COR-L47 (cell line): ENCODE data around the gene CDH4.

Source experiments
- DNase-seq: peaks from one replicate; lab custom pipeline; 2025; lab: John Stamatoyannopoulos, UW

The CDH4 gene

DNA sequence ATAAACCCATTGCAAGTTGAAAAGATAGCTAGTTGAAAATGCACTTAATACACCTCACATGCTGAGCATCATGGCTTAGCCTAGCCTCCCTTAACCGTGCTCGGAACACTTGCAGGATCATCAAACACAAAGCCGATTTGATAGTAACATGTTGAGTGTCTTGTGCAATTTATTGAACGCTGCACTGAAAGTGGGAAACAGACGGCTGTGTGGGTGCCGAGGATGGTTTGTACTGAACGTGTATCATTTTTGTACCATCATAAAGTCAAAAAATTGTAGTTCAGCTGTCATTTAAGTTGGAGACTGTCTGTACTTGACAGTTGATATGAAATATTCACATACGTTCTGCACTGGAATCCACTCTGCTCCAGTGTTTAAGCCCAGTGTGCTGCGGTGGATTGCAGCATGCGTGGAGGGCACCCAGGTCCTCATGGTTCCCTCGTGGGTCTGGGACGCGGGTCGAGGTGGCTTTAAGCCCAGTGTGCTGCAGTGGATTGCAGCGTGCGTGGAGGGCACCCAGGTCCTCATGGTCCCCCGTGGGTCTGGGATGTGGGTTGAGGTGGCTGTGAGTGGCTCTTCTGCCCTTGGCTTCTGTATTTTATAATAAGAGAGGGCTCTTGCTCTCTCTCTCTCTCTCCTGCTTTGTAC lies 77.0 kb downstream of the CDH4 start:
- no peak for DNase-seq

DNA sequence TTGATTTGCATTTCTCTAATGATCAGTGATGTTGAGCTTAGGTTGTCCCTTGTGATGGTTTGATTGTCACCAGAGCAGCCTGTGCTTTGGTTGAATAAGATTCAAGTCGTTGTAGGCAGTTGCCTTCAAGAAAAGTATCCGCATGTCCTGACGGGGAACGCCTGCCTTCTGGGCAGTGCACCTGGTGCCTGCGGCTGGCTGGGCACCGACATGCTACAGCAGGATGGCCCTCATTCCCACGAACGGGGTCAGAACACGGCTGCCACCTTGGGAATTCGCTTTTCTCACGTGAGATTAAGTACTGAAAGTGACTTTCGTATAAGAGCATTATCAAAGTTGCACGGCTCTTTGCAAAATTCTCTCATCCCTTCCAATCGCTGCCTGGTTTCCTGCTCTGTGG lies 78.4 kb downstream of the CDH4 start:
- no peak for DNase-seq

- no peak for DNase-seq
These were observed 79.5 kb downstream of the CDH4 start for GRCh38 chr20:61331543-61331942.

DNA sequence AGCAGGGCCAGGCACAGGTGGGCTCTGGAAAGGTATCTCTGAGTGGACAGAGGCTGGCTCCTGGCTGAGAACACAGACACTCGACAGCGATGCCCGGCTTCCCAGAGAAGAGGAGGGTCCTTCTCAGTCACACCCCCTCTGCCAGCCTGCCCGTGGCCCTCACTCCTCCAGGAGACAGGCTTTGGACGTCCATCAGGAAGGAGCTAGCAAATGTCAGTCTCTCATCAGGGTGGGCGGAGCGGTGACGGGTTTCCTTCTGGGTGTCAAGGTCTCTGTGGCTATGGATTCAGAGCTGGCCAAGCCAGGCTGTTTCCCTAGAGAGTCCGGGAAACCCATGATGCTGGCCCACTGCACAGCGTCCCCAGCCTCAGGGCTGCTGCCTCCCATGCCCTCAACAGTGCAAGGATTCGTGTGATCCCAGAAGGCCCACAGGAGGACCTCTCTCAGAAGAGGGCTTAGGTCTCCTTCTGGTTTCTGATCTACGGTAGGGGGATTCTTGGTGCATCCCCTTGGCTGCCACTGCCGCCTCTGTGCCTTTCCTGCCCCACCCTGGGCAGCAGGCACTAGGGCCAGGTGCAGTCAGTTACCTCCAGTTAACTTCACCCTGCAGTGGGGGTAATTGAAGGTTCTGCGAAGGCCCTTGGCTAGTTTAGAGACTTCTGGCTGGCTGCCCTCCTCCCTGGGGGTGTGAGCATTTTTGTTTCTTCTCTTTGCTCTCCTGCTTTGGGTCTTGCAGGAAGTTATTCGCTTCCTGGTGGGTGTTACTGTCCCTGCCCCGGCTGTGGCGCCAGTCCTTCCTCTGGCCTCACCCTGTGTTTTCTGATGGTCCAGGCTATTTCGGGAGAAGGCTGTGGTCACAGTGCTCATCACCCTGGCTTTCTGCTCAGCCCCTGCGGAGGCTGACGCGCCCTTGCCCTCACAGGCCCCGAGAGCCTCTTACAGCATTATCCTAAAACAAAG lies 80.2 kb downstream of the CDH4 start:
- no peak for DNase-seq

- DNase-seq, result no peak
These were observed 81.5 kb downstream of the CDH4 start for GRCh38 chr20:61333484-61334108.

- DNase-seq, result no peak
These were observed 88.1 kb downstream of the CDH4 start for GRCh38 chr20:61340157-61340556.

DNA sequence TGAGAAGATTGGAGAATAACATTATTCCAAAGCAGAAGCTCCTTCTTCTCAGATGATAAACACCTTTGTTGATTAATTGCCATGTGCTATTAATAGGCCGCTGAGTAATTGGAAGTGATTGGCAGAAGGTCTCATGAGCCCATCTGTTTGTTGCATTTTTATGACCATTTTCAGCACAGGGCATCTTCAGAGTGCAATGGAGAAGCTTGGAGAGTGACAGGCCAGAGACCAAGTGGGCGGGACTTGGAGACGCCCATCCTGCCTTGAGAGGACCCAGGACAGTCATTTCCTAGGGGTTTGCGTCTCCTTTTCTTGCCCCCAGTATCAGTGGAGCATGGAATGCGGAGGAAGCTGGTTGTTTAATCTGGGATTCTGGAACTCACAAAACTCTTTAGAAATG lies 89.5 kb downstream of the CDH4 start:
- no peak for DNase-seq

GRCh38 chr20:61343934-61344333 lies 91.9 kb downstream of the CDH4 start:
- no peak for DNase-seq

DNA sequence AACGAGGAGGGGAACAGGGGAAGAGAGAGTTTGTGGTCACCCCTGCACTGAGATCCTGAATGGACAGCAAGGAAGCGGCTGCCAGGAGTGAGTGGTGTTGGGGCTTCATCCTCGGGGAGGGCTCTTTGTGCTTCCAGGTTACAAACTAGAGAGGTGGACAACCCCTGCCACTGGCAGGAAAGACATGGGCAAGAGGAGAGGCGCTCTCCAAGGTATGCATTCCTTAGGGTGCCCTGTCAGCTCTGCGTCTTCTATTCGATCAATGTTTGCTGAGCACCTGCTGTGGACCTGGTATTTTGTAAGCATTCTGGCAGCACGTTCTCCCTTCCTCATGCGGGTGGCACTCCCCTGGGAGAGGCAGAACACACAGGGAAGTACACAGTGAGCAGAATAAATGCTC lies 93.6 kb downstream of the CDH4 start:
- no peak for DNase-seq

DNA sequence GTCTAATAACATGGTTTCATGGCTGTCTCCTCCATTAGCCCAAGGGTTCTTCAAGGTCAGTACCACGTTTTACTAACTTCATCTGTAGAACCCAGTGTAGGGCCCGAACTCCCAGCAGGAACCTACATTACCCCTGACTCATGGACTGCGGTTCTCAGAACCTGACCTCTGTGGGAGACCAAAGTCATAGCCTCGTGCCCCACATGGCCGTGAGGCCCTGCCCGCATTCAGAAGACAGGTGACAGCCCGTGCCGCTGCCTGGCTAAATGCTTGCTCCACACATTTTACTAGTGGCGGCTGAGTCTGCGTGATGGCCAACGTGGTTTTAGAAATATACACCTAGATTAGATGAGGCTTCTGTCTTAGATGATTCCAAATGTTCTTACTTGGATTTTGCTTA lies 94.9 kb downstream of the CDH4 start:
- DNase-seq, result no peak

GRCh38 chr20:61347443-61347842 lies 95.4 kb downstream of the CDH4 start:
- no peak for DNase-seq

GRCh38 chr20:61349447-61350165 lies 97.5 kb downstream of the CDH4 start:
- no peak for DNase-seq

- DNase-seq, result no peak
These were observed 98.6 kb downstream of the CDH4 start for GRCh38 chr20:61350500-61351250.

DNA sequence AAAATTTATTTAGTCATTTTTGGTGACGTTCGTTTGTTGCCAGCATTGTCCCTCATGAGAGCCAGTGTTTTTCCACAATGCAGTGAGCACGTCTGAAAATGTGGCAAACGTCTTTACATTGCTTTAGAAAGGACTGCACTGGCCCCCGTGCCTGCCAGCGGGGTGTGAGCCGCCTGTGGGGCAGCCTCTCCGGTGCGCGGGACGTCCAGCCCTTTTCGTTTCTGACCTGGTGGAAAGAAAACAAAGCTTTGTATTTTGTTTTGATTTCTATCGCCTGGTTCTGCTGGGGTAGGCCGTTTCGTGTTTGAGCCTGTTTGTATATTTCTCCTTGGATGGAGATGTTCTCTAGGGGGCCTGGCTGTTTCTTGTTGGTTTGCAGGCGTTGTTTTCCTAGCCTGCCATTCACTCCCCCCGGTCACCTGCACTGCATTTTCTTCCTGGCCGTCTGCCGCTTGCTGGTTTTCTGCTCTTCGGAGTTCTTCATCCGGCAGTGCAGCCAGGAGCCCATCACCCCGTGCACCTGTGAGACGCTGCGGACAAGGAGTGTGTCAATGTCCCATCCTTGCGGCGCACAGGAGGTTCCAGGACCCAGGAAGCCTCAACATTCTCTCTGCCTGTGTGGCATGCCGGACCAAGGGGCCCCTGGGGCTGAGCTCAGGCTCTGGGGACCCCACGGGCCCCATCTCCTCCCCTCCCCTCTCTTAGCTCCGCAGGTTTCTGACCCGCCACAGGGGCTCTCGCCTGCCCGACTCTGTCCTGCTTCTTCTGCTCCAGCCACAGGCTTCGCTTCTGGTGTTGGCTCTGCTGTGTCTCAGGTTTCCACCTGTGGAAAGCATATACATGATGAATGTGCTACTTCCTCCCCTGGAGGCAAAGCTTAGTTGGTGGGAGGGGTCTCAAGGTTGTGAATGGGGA lies 100.5 kb downstream of the CDH4 start:
- no peak for DNase-seq

DNA sequence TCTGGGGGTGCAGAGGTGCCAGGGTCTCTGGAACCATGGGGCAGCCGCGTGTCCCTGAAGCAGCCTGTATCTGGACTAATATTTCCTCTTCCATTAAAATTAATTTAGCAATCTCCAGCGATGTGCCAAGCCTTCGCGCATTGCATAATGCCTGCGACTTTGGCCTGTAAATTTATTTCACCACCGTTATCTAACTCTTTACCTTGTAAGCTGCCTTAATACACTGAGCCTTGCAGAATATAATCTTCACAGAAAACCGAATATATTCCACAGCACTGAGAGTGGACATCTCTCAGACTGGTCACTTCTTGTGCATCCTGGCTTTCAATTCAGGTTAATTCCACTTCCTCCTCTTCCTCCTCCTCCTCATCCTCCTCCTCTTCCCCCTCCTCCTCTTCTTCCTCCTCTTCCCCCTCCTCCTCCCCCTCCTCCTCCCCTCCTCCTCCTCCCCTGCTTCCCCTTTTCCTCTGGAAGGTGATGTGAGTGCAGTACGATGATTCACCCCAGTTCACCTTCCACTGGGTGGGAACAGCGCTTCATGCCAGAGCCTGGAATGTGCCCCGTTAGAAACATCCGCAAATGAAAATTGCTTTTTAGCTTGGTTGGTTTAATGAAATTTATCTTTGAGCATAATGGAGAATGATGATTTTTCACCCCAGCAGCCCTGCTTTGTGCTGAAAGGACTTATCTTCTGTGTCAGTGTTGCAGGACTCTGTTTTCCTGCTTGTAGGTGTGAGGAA lies 101.4 kb downstream of the CDH4 start:
- no peak for DNase-seq

GRCh38 chr20:61354001-61354390 lies 101.9 kb downstream of the CDH4 start:
- no peak for DNase-seq

- DNase-seq, result no peak
These were observed 102.4 kb downstream of the CDH4 start for GRCh38 chr20:61354501-61354900.

DNA sequence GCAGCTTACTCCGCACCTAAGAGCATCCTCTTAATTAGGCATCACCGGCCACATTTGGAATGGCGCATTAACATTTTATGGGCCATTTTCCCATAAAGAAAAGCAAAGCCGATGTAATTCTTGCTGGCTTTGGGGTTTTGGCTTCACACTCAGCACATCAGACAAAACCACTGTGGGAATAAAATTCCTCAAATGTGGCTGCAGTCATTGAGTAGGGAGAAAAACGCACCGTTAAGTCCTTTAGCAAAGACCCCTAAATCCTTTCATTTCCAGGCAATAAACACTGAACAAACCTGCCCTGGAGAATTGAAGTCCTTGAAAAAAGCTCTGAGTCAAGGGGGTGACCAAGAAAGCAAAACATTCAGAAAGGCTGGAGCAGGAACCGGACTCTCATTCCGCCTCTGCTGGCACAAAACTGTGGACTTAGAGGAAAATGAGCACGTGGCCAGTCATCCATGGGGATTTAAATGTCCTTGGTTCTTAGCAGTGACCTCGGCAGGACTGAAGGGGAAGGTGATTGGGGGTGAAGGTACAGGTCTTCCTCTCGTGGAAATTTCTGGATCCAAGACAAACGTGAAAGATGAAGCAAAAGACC lies 102.9 kb downstream of the CDH4 start:
- DNase-seq, result no peak

DNA sequence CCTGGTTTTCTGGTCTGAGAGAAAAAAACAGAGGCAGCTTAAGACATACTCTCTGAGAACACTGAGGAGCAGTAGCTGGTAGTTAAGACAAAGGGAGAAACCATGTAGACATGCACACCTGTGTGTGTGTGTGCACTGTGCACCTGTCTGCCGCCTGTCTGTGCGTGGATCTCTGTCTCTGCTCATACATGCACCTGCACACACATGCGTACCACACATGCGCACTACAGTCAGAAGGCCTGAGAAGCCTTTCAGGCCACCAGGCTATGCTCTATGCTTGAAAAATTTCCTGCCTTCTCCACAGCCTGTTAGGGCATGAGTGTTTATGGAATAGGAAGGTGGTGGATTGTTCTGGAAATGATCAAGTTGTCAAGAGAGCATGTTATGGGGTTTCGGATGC lies 103.5 kb downstream of the CDH4 start:
- DNase-seq, result no peak
